ENCODE measurements around the gene SPATA2L. TPM values are rescaled to one million over a fixed set of nuclear protein-coding genes. Genes with fewer than 3 reads are reported as not detected.

Gene SPATA2L
- total and polyA plus RNA-seq, 2 of the 13 experiments (the other 11 are each of a cell fraction or from before 2014, with no cell fraction given) = 9.1 to 20.7 TPM

DNA sequence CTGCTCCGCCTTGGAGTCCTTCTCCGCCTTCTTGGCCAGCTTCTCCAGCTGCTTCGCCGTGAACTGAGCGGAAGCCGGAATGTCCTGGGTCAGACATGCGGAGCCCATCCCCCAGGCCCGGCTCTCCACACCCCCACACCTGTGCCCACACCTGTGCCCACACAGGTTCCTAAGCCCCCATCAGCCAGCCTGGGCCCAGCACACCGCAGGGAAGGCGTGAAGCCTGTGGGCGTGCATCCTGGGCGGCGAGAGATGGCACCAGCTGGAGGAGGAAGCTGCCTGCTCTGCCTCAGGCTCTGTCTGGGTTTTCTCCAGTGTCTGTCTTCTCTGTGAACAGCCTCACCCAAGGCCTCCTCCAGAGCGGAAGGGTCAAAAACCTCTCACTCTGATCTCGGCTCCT, 49.9 kb downstream of the SPATA2L start:
- Histone ChIP-seq H3K4me1 (ENCODE audit: insufficient read depth, low read length) (peaks cover 17% of the 10 kb centered on the region), H3K4me3 (replicated peaks in 1 of 3; ENCODE audit: insufficient read depth in 1 of 3, low read depth in 2 of 3, low read length in 3 of 3) (no peak overlapping the region), H3K27ac (ENCODE audit: extremely low read length, insufficient read depth, low read length) (no peak overlapping the region), H2AFZ (ENCODE audit: low read length) (no peak overlapping the region), H3K27me3 (ENCODE audit: control insufficient read depth in 1 of 2, insufficient read depth in 2 of 2, low read length in 2 of 2) (no peaks in the 10 kb centered on the region), H3K36me3 (replicated peaks in 1 of 2; ENCODE audit: control insufficient read depth in 1 of 2, insufficient read depth in 2 of 2, low read length in 2 of 2) (peaks cover 22 to 37% of the 10 kb centered on the region in 2 experiments; a peak in 4 of 5 replicates), H4K20me1 (ENCODE audit: insufficient read depth, low read length) (no peaks in the 10 kb centered on the region), H3K4me2 (ENCODE audit: low read depth, low read length) (no peak overlapping the region), H3K79me2 (ENCODE audit: insufficient read depth, low read length) (peaks cover 21% of the 10 kb centered on the region), H3K9me3 (ENCODE audit: low read length) (no peaks in the 10 kb centered on the region), H3K9ac (ENCODE audit: insufficient read depth, low read depth, low read length) (no peak overlapping the region)
- intact Hi-C loops (cut with micrococcal nuclease; ENCODE audit: unreplicated experiment) (no loop called here), in situ Hi-C loops (cut with HindIII; ENCODE audit: extremely low pct_ligation_motif_present, low pct_unique_long_range_greater_than_20kb) (no loop called here)
- ChIA-PET POLR2A (no interaction called here), CTCF (ENCODE audit: low intra/inter-chr PET ratio, low total read pairs) (no interaction called here)
- TF ChIP-seq, protein P1, sequence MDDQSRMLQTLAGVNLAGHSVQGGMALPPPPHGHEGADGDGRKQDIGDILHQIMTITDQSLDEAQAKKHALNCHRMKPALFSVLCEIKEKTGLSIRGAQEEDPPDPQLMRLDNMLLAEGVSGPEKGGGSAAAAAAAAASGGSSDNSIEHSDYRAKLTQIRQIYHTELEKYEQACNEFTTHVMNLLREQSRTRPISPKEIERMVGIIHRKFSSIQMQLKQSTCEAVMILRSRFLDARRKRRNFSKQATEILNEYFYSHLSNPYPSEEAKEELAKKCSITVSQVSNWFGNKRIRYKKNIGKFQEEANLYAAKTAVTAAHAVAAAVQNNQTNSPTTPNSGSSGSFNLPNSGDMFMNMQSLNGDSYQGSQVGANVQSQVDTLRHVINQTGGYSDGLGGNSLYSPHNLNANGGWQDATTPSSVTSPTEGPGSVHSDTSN (CRISPR knock-in tag; IDR thresholded peaks at IDR 0.05; ENCODE audit: borderline replicate concordance) = no peak
- peak; percentile 44 for TF ChIP-seq AGO2 (optimal IDR thresholded peaks at IDR 0.05; ENCODE audit: low read depth, low read length)
- TF ChIP-seq ZNF772 (CRISPR knock-in tag; IDR thresholded peaks at IDR 0.05) = no peak
- no peak for TF ChIP-seq CCDC6 (CRISPR knock-in tag; IDR thresholded peaks at IDR 0.05)
- TF ChIP-seq ZIK1 (CRISPR knock-in tag; IDR thresholded peaks at IDR 0.05; ENCODE audit: borderline replicate concordance, low read depth) = no peak
- no peak for TF ChIP-seq MZF1 (CRISPR knock-in tag; IDR thresholded peaks at IDR 0.05; ENCODE audit: borderline replicate concordance)
- no peak for TF ChIP-seq HHEX (CRISPR knock-in tag; IDR thresholded peaks at IDR 0.05)
- TF ChIP-seq TBX2 (CRISPR knock-in tag; IDR thresholded peaks at IDR 0.05; ENCODE audit: borderline replicate concordance) = no peak
- WGBS (ENCODE audit: low lambda C conversion rate) = 97% methylated on average over 13 of the region's 15 CpGs
- FAIRE-seq (no peak), ATAC-seq (no peak), DNase-seq (ENCODE audit: low spot score) (no peak)
- BruUV-seq (replicated peaks) = no TSS peak

DNA sequence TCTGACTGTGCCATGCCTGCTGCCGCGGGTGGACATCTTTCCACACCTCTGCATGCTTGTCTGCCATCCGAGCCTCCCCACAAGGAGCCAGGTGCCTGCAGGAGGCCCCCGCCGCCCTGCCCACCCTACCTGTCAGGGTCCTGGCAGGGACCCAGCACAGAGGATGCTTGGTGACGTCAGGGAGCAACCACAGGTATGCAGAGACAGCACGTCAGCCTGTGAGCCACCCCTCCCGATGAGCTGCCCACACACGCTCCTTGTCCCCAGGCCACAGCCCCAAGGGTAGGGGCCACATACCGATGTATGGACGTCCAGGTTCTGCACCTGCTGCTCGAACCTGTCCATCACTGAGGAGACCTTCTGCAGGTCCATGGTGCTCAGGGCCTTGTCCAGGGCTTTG, 54.6 kb downstream of the SPATA2L start:
- peaks cover 30 to 38% of the 10 kb centered on the region in 2 experiments; a peak in 4 of 5 replicates for H3K36me3 ChIP-seq (replicated peaks in 1 of 2; ENCODE audit: control insufficient read depth in 1 of 2, insufficient read depth in 2 of 2, low read length in 2 of 2)
- TF ChIP-seq ZNF224 (CRISPR knock-in tag; IDR thresholded peaks at IDR 0.05) (no peak), ZNF383 (CRISPR knock-in tag; IDR thresholded peaks at IDR 0.05; ENCODE audit: borderline replicate concordance) (no peak), SRF (IDR thresholded peaks at IDR 0.05; ENCODE audit: low read depth, low read length) (no peak), ZSCAN22 (CRISPR knock-in tag; IDR thresholded peaks at IDR 0.05) (no peak), HNRNPL (IDR thresholded peaks at IDR 0.05; ENCODE audit: low read depth, low read length) (no peak), ZFP36L1 (CRISPR knock-in tag; IDR thresholded peaks at IDR 0.05) (no peak), ZNF569 (CRISPR knock-in tag; IDR thresholded peaks at IDR 0.05; ENCODE audit: borderline replicate concordance) (no peak), ZSCAN29 (CRISPR knock-in tag; conservative IDR thresholded peaks at IDR 0.05) (no peak)
- TF ChIP-seq, protein P2, sequence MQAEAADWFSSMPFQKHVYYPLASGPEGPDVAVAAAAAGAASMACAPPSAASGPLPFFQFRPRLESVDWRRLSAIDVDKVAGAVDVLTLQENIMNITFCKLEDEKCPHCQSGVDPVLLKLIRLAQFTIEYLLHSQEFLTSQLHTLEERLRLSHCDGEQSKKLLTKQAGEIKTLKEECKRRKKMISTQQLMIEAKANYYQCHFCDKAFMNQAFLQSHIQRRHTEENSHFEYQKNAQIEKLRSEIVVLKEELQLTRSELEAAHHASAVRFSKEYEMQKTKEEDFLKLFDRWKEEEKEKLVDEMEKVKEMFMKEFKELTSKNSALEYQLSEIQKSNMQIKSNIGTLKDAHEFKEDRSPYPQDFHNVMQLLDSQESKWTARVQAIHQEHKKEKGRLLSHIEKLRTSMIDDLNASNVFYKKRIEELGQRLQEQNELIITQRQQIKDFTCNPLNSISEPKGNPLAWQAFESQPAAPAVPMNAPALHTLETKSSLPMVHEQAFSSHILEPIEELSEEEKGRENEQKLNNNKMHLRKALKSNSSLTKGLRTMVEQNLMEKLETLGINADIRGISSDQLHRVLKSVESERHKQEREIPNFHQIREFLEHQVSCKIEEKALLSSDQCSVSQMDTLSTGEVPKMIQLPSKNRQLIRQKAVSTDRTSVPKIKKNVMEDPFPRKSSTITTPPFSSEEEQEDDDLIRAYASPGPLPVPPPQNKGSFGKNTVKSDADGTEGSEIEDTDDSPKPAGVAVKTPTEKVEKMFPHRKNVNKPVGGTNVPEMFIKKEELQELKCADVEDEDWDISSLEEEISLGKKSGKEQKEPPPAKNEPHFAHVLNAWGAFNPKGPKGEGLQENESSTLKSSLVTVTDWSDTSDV (CRISPR knock-in tag; IDR thresholded peaks at IDR 0.05) = no peak

More for the DNA sequence above, 54.6 kb downstream of the SPATA2L start:
- H3K27me3 ChIP-seq (ENCODE audit: control insufficient read depth in 1 of 2, insufficient read depth in 2 of 2, low read length in 2 of 2) = no peaks in the 10 kb centered on the region
- DNase-seq (ENCODE audit: low spot score) = no peak
- BruUV-seq (replicated peaks) = no TSS peak
- H3K4me1 ChIP-seq (ENCODE audit: insufficient read depth, low read length) = peaks cover 2% of the 10 kb centered on the region
- no peak overlapping the region for H3K4me3 ChIP-seq (replicated peaks in 1 of 3; ENCODE audit: insufficient read depth in 1 of 3, low read depth in 2 of 3, low read length in 3 of 3)
- 95% methylated on average over 12 of the region's 12 CpGs for WGBS (ENCODE audit: low lambda C conversion rate)
- H4K20me1 ChIP-seq (ENCODE audit: insufficient read depth, low read length) = no peaks in the 10 kb centered on the region
- no peak overlapping the region for H2AFZ ChIP-seq (ENCODE audit: low read length)
- H3K9me3 ChIP-seq (ENCODE audit: low read length) = no peaks in the 10 kb centered on the region
- FAIRE-seq = no peak
- intact Hi-C loops (cut with micrococcal nuclease; ENCODE audit: unreplicated experiment) (no loop called here), in situ Hi-C loops (cut with HindIII; ENCODE audit: extremely low pct_ligation_motif_present, low pct_unique_long_range_greater_than_20kb) (no loop called here)
- no peak for ATAC-seq
- no peak overlapping the region for H3K4me2 ChIP-seq (ENCODE audit: low read depth, low read length)
- H3K27ac ChIP-seq (ENCODE audit: extremely low read length, insufficient read depth, low read length) = no peak overlapping the region
- no peak overlapping the region for H3K9ac ChIP-seq (ENCODE audit: insufficient read depth, low read depth, low read length)
- CTCF ChIA-PET (ENCODE audit: low intra/inter-chr PET ratio, low total read pairs) = no interaction called here
- no peaks in the 10 kb centered on the region for H3K79me2 ChIP-seq (ENCODE audit: insufficient read depth, low read length)
- POLR2A ChIA-PET = no interaction called here
